Sigmoid colon (tissue), 7 donors: ENCODE measurements around the gene PPP2R2C. TPM values are rescaled to one million over a fixed set of nuclear protein-coding genes. Genes with fewer than 3 reads are reported as not detected.

Experiments
- DNase-seq: peaks from one replicate; pipeline ENCODE4 v3.0.0-alpha.2; 2019
- H3K27ac ChIP-seq, 4 donors: fragments of 200-600 bp; sonication (generic); one replicate each; pipeline ENCODE4 v1.5.1; 2016 to 2019; ENCODE audit warnings: mild to moderate bottlenecking in 1 of 4
- H3K27me3 ChIP-seq, 3 donors: fragments of 200-600 bp; sonication (generic); one replicate each; pipeline ENCODE4 v1.5.1; 2019; ENCODE audit warnings: mild to moderate bottlenecking in 1 of 3
- H3K36me3 ChIP-seq, 4 donors: fragments of 200-600 bp; sonication (generic); one replicate each; pipeline ENCODE4 v1.5.1; 2016 to 2019
- H3K4me1 ChIP-seq, 4 donors: fragments of 200-600 bp; sonication (generic); one replicate each; pipeline ENCODE4 v1.5.1; 2017 to 2019
- H3K4me3 ChIP-seq, 4 donors: fragments of 200-600 bp; sonication (generic); one replicate each; pipeline ENCODE4 v1.5.1; 2017 to 2019; ENCODE audit warnings: mild to moderate bottlenecking in 2 of 4, moderate library complexity in 1 of 4
- H3K9me3 ChIP-seq, 4 donors: fragments of 200-600 bp in 3 of 4; sonication (generic) in 3 of 4; one replicate each; pipeline versions ENCODE4 v1.5.1 to v1.6.1; 2013 to 2019
- CTCF ChIP-seq, 4 experiments: fragments of 450-650 bp in 3 of 4; fragments of 200-600 bp in 1 of 4; IDR thresholded peaks; one replicate each; pipeline ENCODE4 v1.5.1; 2016 to 2019; ENCODE audit warnings: antibody characterized with exemption in 4 of 4, mild to moderate bottlenecking in 3 of 4, moderate library complexity in 2 of 4
- EP300 ChIP-seq, 4 donors: sonication (generic); formaldehyde crosslinking; IDR thresholded peaks; one replicate each; pipeline ENCODE4 v1.6.1; 2017; ENCODE audit warnings: antibody characterized with exemption in 4 of 4
- POLR2A ChIP-seq, 2 donors: fragments of 450-650 bp; IDR thresholded peaks; one replicate each; pipeline ENCODE4 v1.6.1; 2016; ENCODE audit warnings: antibody characterized with exemption in 2 of 2, mild to moderate bottlenecking in 2 of 2, moderate library complexity in 2 of 2
- POLR2AphosphoS5 ChIP-seq, 4 donors: sonication (generic); formaldehyde crosslinking; IDR thresholded peaks; one replicate each; pipeline ENCODE4 v1.6.1; 2017; ENCODE audit warnings: antibody characterized with exemption in 4 of 4
- WGBS, 2 donors: extraction: QIAGEN DNeasy Blood & Tissue Kit; methylation state at CpG; one replicate each; pipeline ENCODE4 v1.1.7; 2013; 5-methylcytosine and 5-hydroxymethylcytosine counted together
- intact Hi-C: fragments of 100-400 bp; cut with DNase I; formaldehyde crosslinking; loops from one replicate; pipeline ENCODE4 v1.15.1; 2023
- polyA plus RNA-seq, 3 donors: library from polyadenylated mRNA; stranded (reverse); fragments of 200-250 nt; gene quantifications; one replicate each; pipeline ENCODE4 v1.2.3, GENCODE V29; 2013
- total RNA-seq, 4 donors: library from RNA; depleted of rRNA; stranded (reverse); fragments of >200 nt; gene quantifications; one replicate each; pipeline ENCODE4 v1.1.0, GENCODE V29; 2016
- donor health status: healthy with polysubstance abuse.
- donor health status: Bipolar disorder and iron deficiency.
- donor health status: healthy.

The PPP2R2C gene
- total and polyA plus RNA-seq, 7 donors: 0.49 to 2.8 (median 1.1) TPM; not detected in 2

DNA sequence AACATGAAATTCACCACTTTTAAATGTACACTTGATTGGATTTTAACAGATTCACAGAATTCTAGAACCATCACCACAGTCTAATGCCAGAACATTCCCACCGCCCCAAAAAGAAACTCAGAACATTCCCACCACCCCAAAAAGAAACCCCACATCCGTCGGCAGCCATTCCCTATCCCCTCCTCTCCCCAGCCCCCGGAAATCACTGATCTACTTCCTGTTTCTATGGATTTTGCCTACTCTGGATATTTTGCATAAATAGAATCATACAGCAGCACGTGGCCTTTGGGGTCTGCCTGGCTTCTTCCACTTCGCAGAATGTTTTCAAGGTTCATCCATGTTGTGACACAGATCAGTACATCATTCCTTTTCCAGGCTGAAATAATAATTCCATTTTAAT, 79.3 kb downstream of the PPP2R2C start:
- intact Hi-C loops: no loop called here
- TF ChIP-seq POLR2A (IDR thresholded peaks at IDR 0.05) (no peak), EP300 (IDR thresholded peaks at IDR 0.05) (no peak), POLR2AphosphoS5 (IDR thresholded peaks at IDR 0.05) (no peak), CTCF (IDR thresholded peaks at IDR 0.05) (no peak)
- no peak overlapping the region for H3K4me3 ChIP-seq
- H3K36me3 ChIP-seq: no peaks in the 10 kb centered on the region
- peaks cover 0 to 46% (median 13%) of the 10 kb centered on the region in 3 donors for H3K27me3 ChIP-seq
- H3K4me1 ChIP-seq: no peaks in the 10 kb centered on the region
- H3K27ac ChIP-seq: no peak overlapping the region
- 62 to 69% methylated on average over 6 of the region's 6 CpGs for WGBS, 2 donors
- no peak for DNase-seq
- H3K9me3 ChIP-seq: no peaks in the 10 kb centered on the region

GRCh38 chr4:6392407-6392806, 80.0 kb downstream of the PPP2R2C start:
- intact Hi-C loops: no loop called here
- 79 to 88% methylated on average over 7 of the region's 7 CpGs for WGBS, 2 donors

DNA sequence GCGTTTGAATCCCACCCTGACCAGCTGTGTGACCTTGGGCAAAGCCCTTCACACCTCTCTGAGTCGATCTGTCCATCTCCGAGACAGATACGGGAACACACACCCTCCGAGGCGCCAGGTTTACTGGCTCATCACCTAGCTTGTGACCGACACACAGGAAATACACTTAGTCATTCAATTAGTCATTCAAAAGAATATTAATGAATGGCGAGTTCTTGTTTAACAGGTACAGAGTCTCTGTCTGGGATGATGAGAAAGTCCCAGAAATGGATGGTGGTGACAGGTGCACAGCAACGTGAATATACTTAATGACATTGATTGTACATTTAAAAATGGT, 80.6 kb downstream of the PPP2R2C start:
- TF ChIP-seq EP300 (IDR thresholded peaks at IDR 0.05): no peak
- intact Hi-C loops: no loop called here
- Histone ChIP-seq H3K4me1 (no peaks in the 10 kb centered on the region), H3K27me3 (peaks cover 0 to 38% (median 5%) of the 10 kb centered on the region in 3 donors), H3K27ac (no peak overlapping the region), H3K9me3 (no peaks in the 10 kb centered on the region), H3K4me3 (no peak overlapping the region), H3K36me3 (no peaks in the 10 kb centered on the region)
- WGBS, 2 donors: 59 to 78% methylated on average over 9 of the region's 9 CpGs
- DNase-seq: no peak

More at GRCh38 chr4:6392407-6392806, 80.0 kb downstream of the PPP2R2C start:
- no peak for DNase-seq
- TF ChIP-seq CTCF (IDR thresholded peaks at IDR 0.05): no peak
- Histone ChIP-seq H3K27me3 (peaks cover 0 to 44% (median 10%) of the 10 kb centered on the region in 3 donors), H3K27ac (no peak overlapping the region), H3K4me1 (no peaks in the 10 kb centered on the region), H3K36me3 (no peaks in the 10 kb centered on the region), H3K4me3 (no peak overlapping the region), H3K9me3 (no peaks in the 10 kb centered on the region)

GRCh38 chr4:6391186-6391851, 81.1 kb downstream of the PPP2R2C start:
- WGBS, 2 donors: 37 to 72% methylated on average over 15 of the region's 15 CpGs
- intact Hi-C loops: no loop called here
- no peaks in the 10 kb centered on the region for H3K9me3 ChIP-seq
- peaks cover 0 to 33% (median 5%) of the 10 kb centered on the region in 3 donors for H3K27me3 ChIP-seq
- DNase-seq: no peak
- no peaks in the 10 kb centered on the region for H3K4me1 ChIP-seq
- H3K36me3 ChIP-seq: no peaks in the 10 kb centered on the region
- TF ChIP-seq POLR2AphosphoS5 (IDR thresholded peaks at IDR 0.05) (no peak), POLR2A (IDR thresholded peaks at IDR 0.05) (no peak), EP300 (IDR thresholded peaks at IDR 0.05) (no peak), CTCF (IDR thresholded peaks at IDR 0.05) (no peak)
- no peak overlapping the region for H3K4me3 ChIP-seq
- no peak overlapping the region for H3K27ac ChIP-seq

DNA sequence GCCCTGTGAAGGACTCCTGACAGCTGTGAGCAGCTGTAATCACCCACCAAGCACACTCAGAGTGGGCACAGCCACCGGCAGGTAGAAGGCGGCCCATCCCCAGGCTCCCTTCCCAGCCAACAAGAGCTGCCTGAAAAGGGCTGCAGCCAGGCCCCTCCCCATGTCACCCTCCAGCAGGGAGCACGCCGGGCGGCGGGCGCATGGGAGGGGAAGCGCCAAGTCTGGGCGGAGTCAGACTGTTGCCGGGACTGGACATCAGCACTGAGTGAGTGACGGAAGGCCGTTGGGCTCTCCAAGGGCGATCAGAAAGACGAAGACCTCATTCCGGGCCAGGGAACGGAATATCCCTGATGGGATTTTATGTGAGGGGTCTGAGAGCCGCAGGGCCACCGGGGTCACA, 82.1 kb downstream of the PPP2R2C start:
- Histone ChIP-seq H3K9me3 (no peaks in the 10 kb centered on the region), H3K36me3 (no peaks in the 10 kb centered on the region), H3K4me1 (no peaks in the 10 kb centered on the region), H3K27me3 (peaks cover 0 to 28% (median 5%) of the 10 kb centered on the region in 3 donors), H3K27ac (no peak overlapping the region), H3K4me3 (no peak overlapping the region)
- TF ChIP-seq EP300 (IDR thresholded peaks at IDR 0.05): no peak
- no peak for TF ChIP-seq CTCF (IDR thresholded peaks at IDR 0.05)
- no peak for TF ChIP-seq POLR2A (IDR thresholded peaks at IDR 0.05)
- TF ChIP-seq POLR2AphosphoS5 (IDR thresholded peaks at IDR 0.05): no peak
- intact Hi-C loops: no loop called here
- DNase-seq: no peak
- 13 to 24% methylated on average over 18 of the region's 18 CpGs for WGBS, 2 donors
